Thyroid gland (tissue), 4 donors: ENCODE results near the gene NCOA3.

Experiments used
- POLR2A ChIP-seq, 2 donors: fragments of 450-650 bp; IDR thresholded peaks; one replicate each; pipeline ENCODE4 v1.6.1; 2017; ENCODE audit warnings: antibody characterized with exemption in 2 of 2, mild to moderate bottlenecking in 2 of 2, moderate library complexity in 1 of 2
- TF ChIP-seq, protein P1 (sequence below), 6 experiments: fragments of 200-600 bp in 3 of 6; fragments of 450-650 bp in 3 of 6; sonication (generic) in 3 of 6; IDR thresholded peaks; one replicate each; pipeline ENCODE4 v1.5.1; 2016 to 2019; ENCODE audit warnings: antibody characterized with exemption in 6 of 6, mild to moderate bottlenecking in 2 of 6, inconsistent platforms in 1 of 6, moderate library complexity in 1 of 6

DNA sequence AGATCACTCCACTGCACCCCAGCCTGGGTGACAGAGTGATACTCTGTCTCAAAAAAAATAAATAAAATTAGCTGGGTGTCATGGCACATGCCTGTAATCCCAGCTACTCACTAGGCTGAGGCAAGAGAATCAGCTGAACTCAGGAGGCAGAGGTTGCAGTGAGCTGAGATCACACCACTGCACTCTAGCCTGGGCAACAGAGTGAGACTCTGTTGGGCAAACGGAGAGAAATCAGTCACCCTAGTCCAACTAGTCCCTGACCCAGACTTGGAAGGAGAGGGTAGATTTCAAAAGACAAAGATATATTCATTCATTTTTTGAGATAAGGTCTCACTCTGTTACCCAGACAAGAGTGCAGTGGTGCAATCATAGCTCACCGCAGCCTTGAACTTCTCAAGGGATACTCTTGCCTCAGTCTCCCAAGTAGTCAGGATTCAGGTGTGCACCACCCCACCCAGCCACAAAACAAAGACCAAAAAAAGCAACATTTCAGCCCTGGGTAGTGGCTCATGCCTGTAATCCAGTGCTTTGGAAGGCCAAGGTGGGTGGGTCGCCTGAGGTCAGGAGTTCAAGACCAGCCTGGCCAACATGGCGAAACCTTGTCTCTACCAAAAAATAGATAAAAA is 26.2 kb upstream of the NCOA3 start:
- TF ChIP-seq, protein P1, sequence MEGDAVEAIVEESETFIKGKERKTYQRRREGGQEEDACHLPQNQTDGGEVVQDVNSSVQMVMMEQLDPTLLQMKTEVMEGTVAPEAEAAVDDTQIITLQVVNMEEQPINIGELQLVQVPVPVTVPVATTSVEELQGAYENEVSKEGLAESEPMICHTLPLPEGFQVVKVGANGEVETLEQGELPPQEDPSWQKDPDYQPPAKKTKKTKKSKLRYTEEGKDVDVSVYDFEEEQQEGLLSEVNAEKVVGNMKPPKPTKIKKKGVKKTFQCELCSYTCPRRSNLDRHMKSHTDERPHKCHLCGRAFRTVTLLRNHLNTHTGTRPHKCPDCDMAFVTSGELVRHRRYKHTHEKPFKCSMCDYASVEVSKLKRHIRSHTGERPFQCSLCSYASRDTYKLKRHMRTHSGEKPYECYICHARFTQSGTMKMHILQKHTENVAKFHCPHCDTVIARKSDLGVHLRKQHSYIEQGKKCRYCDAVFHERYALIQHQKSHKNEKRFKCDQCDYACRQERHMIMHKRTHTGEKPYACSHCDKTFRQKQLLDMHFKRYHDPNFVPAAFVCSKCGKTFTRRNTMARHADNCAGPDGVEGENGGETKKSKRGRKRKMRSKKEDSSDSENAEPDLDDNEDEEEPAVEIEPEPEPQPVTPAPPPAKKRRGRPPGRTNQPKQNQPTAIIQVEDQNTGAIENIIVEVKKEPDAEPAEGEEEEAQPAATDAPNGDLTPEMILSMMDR (IDR thresholded peaks at IDR 0.05): no peak
- TF ChIP-seq POLR2A (IDR thresholded peaks at IDR 0.05): no peak
